Activated T-cell treated with anti-CD3 and anti-CD28 coated beads, Interleukin-2, amount 50 U/mL, for 4 hours (primary cell): ENCODE measurements around the gene SLFN11. TPM values are rescaled to one million over a fixed set of nuclear protein-coding genes. Genes with fewer than 3 reads are reported as not detected.
"Not testable (repeated sequence)": the region's sequence is repeated elsewhere in the genome, so short reads cannot be mapped to it uniquely, and the experiment has no call there.

Source experiments
- ATAC-seq, 2 donors: fragments of 200-7000 bp; cut with Tn5 transposase; one replicate each; pipeline ENCODE4 v1.10.0; 2021
- DNase-seq: peaks from one replicate; pipeline ENCODE4 v3.0.0-alpha.2; 2020
- H3K27me3 Mint-ChIP-seq: one replicate; pipeline ENCODE4 v1.8.0; 2021; ENCODE audit warnings: low read depth, mixed read lengths
- H3K36me3 Mint-ChIP-seq: one replicate; pipeline ENCODE4 v1.8.0; 2022; ENCODE audit warnings: mixed read lengths; ENCODE audit not compliant: insufficient read depth
- H3K4me1 Mint-ChIP-seq: one replicate; pipeline ENCODE4 v1.8.0; 2021; ENCODE audit warnings: low read depth, mixed read lengths
- H3K4me3 Mint-ChIP-seq: one replicate; pipeline ENCODE4 v1.8.0; 2021; ENCODE audit warnings: mild to moderate bottlenecking, moderate library complexity, mixed read lengths
- H3K9me3 Mint-ChIP-seq: one replicate; pipeline ENCODE4 v1.8.0; 2021; ENCODE audit warnings: mixed read lengths
- total RNA-seq, 3 donors: library from RNA; stranded (reverse); gene quantifications; one replicate each; pipeline ENCODE4 v1.2.1, GENCODE V29; 2021

SLFN11 gene
- total RNA-seq, result 10 to 100 TPM; 13.4 to 17.0 (median 16.8) TPM

GRCh38 chr17:35373534-35373983 lies at the start of gene SLFN11:
Gene SLFN11 (minus strand): TSS chr17:35373621. CDS start chr17:35363807, 9,814 bp downstream.
- H3K27me3 Mint-ChIP-seq, result no peaks in the 10 kb centered on the region
- DNase-seq (peak; percentile 90), ATAC-seq (peak; percentile 70 to 73)
- peaks cover 16% of the 10 kb centered on the region for H3K36me3 Mint-ChIP-seq
- peaks cover 61% of the 10 kb centered on the region for H3K4me1 Mint-ChIP-seq
- H3K4me3 Mint-ChIP-seq, result peak within 1 kb of the TSS; percentile 93
- peaks cover 17% of the 10 kb centered on the region for H3K9me3 Mint-ChIP-seq

GRCh38 chr17:35421069-35421468 lies 47.6 kb upstream of the SLFN11 start:
- H3K9me3 Mint-ChIP-seq, H3K4me3 Mint-ChIP-seq, H3K4me1 Mint-ChIP-seq, H3K27me3 Mint-ChIP-seq, DNase-seq, ATAC-seq: not testable (repeated sequence)
- H3K36me3 Mint-ChIP-seq, result peaks cover 13% of the 10 kb centered on the region

- DNase-seq (no peak), ATAC-seq (no peak)
- peaks cover 2% of the 10 kb centered on the region for H3K4me1 Mint-ChIP-seq
- no peak overlapping the region for H3K4me3 Mint-ChIP-seq
- peaks cover 30% of the 10 kb centered on the region for H3K36me3 Mint-ChIP-seq
- H3K9me3 Mint-ChIP-seq, result peaks cover 7% of the 10 kb centered on the region
- no peaks in the 10 kb centered on the region for H3K27me3 Mint-ChIP-seq
Measured at GRCh38 chr17:35416659-35417058, 43.2 kb upstream of the SLFN11 start.

GRCh38 chr17:35414707-35415106 lies 41.3 kb upstream of the SLFN11 start:
- DNase-seq, H3K27me3 Mint-ChIP-seq, H3K4me3 Mint-ChIP-seq, ATAC-seq, H3K4me1 Mint-ChIP-seq, H3K9me3 Mint-ChIP-seq: not testable (repeated sequence)
- peaks cover 33% of the 10 kb centered on the region for H3K36me3 Mint-ChIP-seq

- DNase-seq, result no peak
- Mint-ChIP-seq H3K36me3 (peaks cover 30% of the 10 kb centered on the region), H3K9me3 (peaks cover 7% of the 10 kb centered on the region), H3K27me3 (no peaks in the 10 kb centered on the region), H3K4me3 (no peak overlapping the region), H3K4me1 (peaks cover 2% of the 10 kb centered on the region)
- ATAC-seq, result no peak
Measured at GRCh38 chr17:35414247-35414646, 40.8 kb upstream of the SLFN11 start.

GRCh38 chr17:35407531-35407930 lies 34.1 kb upstream of the SLFN11 start:
- no peaks in the 10 kb centered on the region for H3K9me3 Mint-ChIP-seq
- no peaks in the 10 kb centered on the region for H3K27me3 Mint-ChIP-seq
- peaks cover 5% of the 10 kb centered on the region for H3K4me1 Mint-ChIP-seq
- H3K36me3 Mint-ChIP-seq, result peaks cover 11% of the 10 kb centered on the region
- no peak for ATAC-seq
- no peak overlapping the region for H3K4me3 Mint-ChIP-seq
- no peak for DNase-seq

GRCh38 chr17:35406568-35406967 lies 33.1 kb upstream of the SLFN11 start:
- no peak for DNase-seq

GRCh38 chr17:35404360-35404759 lies 30.9 kb upstream of the SLFN11 start:
- H3K27me3 Mint-ChIP-seq, result no peaks in the 10 kb centered on the region
- peak; percentile 43 to 70 for ATAC-seq
- DNase-seq, result no peak
- no peak overlapping the region for H3K4me3 Mint-ChIP-seq
- peaks cover 5% of the 10 kb centered on the region for H3K36me3 Mint-ChIP-seq
- peaks cover 5% of the 10 kb centered on the region for H3K4me1 Mint-ChIP-seq
- H3K9me3 Mint-ChIP-seq, result no peaks in the 10 kb centered on the region

More at GRCh38 chr17:35406568-35406967, 33.1 kb upstream of the SLFN11 start:
- no peak for ATAC-seq
- Mint-ChIP-seq H3K9me3 (no peaks in the 10 kb centered on the region), H3K4me1 (peaks cover 5% of the 10 kb centered on the region), H3K4me3 (no peak overlapping the region), H3K36me3 (peaks cover 9% of the 10 kb centered on the region), H3K27me3 (no peaks in the 10 kb centered on the region)

GRCh38 chr17:35393783-35394182 lies 20.4 kb upstream of the SLFN11 start:
- not testable (repeated sequence) for H3K27me3 Mint-ChIP-seq, H3K4me1 Mint-ChIP-seq, H3K4me3 Mint-ChIP-seq, ATAC-seq, H3K36me3 Mint-ChIP-seq, DNase-seq, H3K9me3 Mint-ChIP-seq

GRCh38 chr17:35390663-35391062 lies 17.2 kb upstream of the SLFN11 start:
- no peak for ATAC-seq
- H3K4me3 Mint-ChIP-seq, result no peak overlapping the region
- H3K4me1 Mint-ChIP-seq, result peaks cover 2% of the 10 kb centered on the region
- H3K27me3 Mint-ChIP-seq, result peaks cover 5% of the 10 kb centered on the region
- no peaks in the 10 kb centered on the region for H3K36me3 Mint-ChIP-seq
- no peak for DNase-seq
- no peaks in the 10 kb centered on the region for H3K9me3 Mint-ChIP-seq

GRCh38 chr17:35390156-35390555 lies 16.7 kb upstream of the SLFN11 start:
- Mint-ChIP-seq H3K27me3 (peaks cover 5% of the 10 kb centered on the region), H3K4me1 (peaks cover 2% of the 10 kb centered on the region), H3K36me3 (no peaks in the 10 kb centered on the region), H3K9me3 (no peaks in the 10 kb centered on the region), H3K4me3 (no peak overlapping the region)
- ATAC-seq, result no peak
- DNase-seq, result no peak

- Mint-ChIP-seq H3K4me3 (no peak overlapping the region), H3K9me3 (no peaks in the 10 kb centered on the region), H3K27me3 (peaks cover 5% of the 10 kb centered on the region), H3K4me1 (no peaks in the 10 kb centered on the region), H3K36me3 (peaks cover 3% of the 10 kb centered on the region)
- ATAC-seq (no peak), DNase-seq (no peak)
Measured at GRCh38 chr17:35387496-35387895, 14.1 kb upstream of the SLFN11 start.

GRCh38 chr17:35377706-35378105 lies 4.3 kb upstream of the SLFN11 start:
- Mint-ChIP-seq H3K36me3 (no peaks in the 10 kb centered on the region), H3K9me3 (no peaks in the 10 kb centered on the region), H3K4me1 (peaks cover 39% of the 10 kb centered on the region), H3K27me3 (no peaks in the 10 kb centered on the region), H3K4me3 (no peak overlapping the region)
- no peak for DNase-seq
- ATAC-seq, result no peak

GRCh38 chr17:35377068-35377467 lies 3.6 kb upstream of the SLFN11 start:
- DNase-seq (no peak), ATAC-seq (no peak)
- H3K27me3 Mint-ChIP-seq, result no peaks in the 10 kb centered on the region
- H3K36me3 Mint-ChIP-seq, result no peaks in the 10 kb centered on the region
- no peaks in the 10 kb centered on the region for H3K9me3 Mint-ChIP-seq
- no peak overlapping the region for H3K4me3 Mint-ChIP-seq
- H3K4me1 Mint-ChIP-seq, result peaks cover 41% of the 10 kb centered on the region

- no peak for DNase-seq
- Mint-ChIP-seq H3K27me3 (no peaks in the 10 kb centered on the region), H3K4me1 (peaks cover 45% of the 10 kb centered on the region), H3K36me3 (peaks cover 2% of the 10 kb centered on the region), H3K4me3 (peak overlapping the region; percentile 20), H3K9me3 (peaks cover under 1% of the 10 kb centered on the region)
- ATAC-seq, result no peak
Measured at GRCh38 chr17:35376245-35376644, 2.8 kb upstream of the SLFN11 start.
